Osteocyte (in vitro differentiated cells): ENCODE measurements around the gene MYO10. TPM values are rescaled to one million over a fixed set of nuclear protein-coding genes. Genes with fewer than 3 reads are reported as not detected.

ENCODE experiments used
- DNase-seq: peaks from one replicate; pipeline ENCODE4 v3.0.0; 2021; ENCODE audit warnings: mixed read lengths; ENCODE audit not compliant: unreplicated experiment; ENCODE audit errors: extremely low spot score
- H3K27ac Mint-ChIP-seq: one replicate; pipeline ENCODE4 v1.8.0; 2021; ENCODE audit warnings: mild to moderate bottlenecking, mixed read lengths; ENCODE audit not compliant: unreplicated experiment
- H3K27me3 Mint-ChIP-seq: one replicate; pipeline ENCODE4 v1.8.0; 2021; ENCODE audit warnings: mixed read lengths; ENCODE audit not compliant: unreplicated experiment
- H3K36me3 Mint-ChIP-seq: one replicate; pipeline ENCODE4 v1.8.0; 2021; ENCODE audit warnings: mixed read lengths; ENCODE audit not compliant: unreplicated experiment
- H3K4me1 Mint-ChIP-seq: one replicate; pipeline ENCODE4 v1.8.0; 2021; ENCODE audit warnings: mixed read lengths; ENCODE audit not compliant: unreplicated experiment
- H3K4me3 Mint-ChIP-seq: one replicate; pipeline ENCODE4 v1.8.0; 2021; ENCODE audit warnings: mild to moderate bottlenecking, moderate library complexity, mixed read lengths; ENCODE audit not compliant: unreplicated experiment
- H3K9me3 Mint-ChIP-seq: one replicate; pipeline ENCODE4 v1.8.0; 2021; ENCODE audit warnings: mixed read lengths; ENCODE audit not compliant: unreplicated experiment
- CTCF ChIP-seq: fragments of 200-600 bp; sonication (generic); IDR thresholded peaks from 2 replicates; pipeline ENCODE4 v1.5.0; 2021; ENCODE audit warnings: antibody characterized with exemption, mild to moderate bottlenecking, moderate library complexity
- total RNA-seq: library from RNA; stranded (reverse); gene quantifications from 2 replicates; pipeline ENCODE4 v1.2.1, GENCODE V29; 2021

The MYO10 gene
- total RNA-seq, 1 donor from 2014 or later: 87.8 TPM

- H3K9me3 Mint-ChIP-seq: no peaks in the 10 kb centered on the region
- peak overlapping the region; percentile 96 for H3K27ac Mint-ChIP-seq
- peaks cover 88% of the 10 kb centered on the region for H3K4me1 Mint-ChIP-seq
- TF ChIP-seq CTCF: no peak
- no peak for DNase-seq
- H3K36me3 Mint-ChIP-seq: peaks cover 2% of the 10 kb centered on the region
- peak overlapping the region; percentile 35 for H3K4me3 Mint-ChIP-seq
- H3K27me3 Mint-ChIP-seq: no peaks in the 10 kb centered on the region
Measured at GRCh38 chr5:16888694-16889124, 47.4 kb downstream of the MYO10 start.

DNA sequence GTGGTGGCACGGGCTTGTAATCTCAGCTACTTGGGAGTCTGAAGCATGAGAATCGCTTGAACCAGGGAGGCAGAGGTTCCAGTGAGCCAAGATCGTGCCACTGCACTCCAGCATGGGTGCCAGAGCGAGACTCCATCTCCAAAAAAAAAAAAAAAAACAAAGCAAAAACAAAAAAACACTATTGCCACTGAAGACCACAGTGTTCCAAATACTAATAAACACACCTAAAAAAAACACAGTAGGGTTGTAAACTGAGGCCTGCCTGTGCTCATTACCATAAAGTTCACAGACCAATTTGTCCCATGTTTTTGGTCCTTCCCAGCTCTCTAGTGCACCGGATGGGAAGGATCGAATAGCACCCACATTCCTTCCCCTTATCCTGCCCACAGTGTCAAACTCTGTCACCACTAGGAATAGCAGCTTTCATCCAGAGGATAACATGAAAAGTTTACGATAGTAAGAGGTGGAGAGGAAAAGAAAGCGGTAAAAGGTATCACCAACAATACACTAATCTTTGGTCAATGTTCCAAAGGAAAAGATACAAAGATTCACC, 49.2 kb downstream of the MYO10 start:
- Mint-ChIP-seq H3K27me3 (no peaks in the 10 kb centered on the region), H3K27ac (peak overlapping the region; percentile 95), H3K36me3 (peaks cover 2% of the 10 kb centered on the region), H3K4me1 (peaks cover 90% of the 10 kb centered on the region), H3K9me3 (no peaks in the 10 kb centered on the region), H3K4me3 (no peak overlapping the region)
- no peak for DNase-seq
- no peak for TF ChIP-seq CTCF

- no peaks in the 10 kb centered on the region for H3K9me3 Mint-ChIP-seq
- H3K4me1 Mint-ChIP-seq: peaks cover 87% of the 10 kb centered on the region
- H3K27ac Mint-ChIP-seq: peak overlapping the region; percentile 95
- H3K4me3 Mint-ChIP-seq: peak overlapping the region; percentile 41
- no peak for DNase-seq
- TF ChIP-seq CTCF: no peak
- no peaks in the 10 kb centered on the region for H3K27me3 Mint-ChIP-seq
- peaks cover under 1% of the 10 kb centered on the region for H3K36me3 Mint-ChIP-seq
Measured at GRCh38 chr5:16886366-16886736, 49.7 kb downstream of the MYO10 start.

DNA sequence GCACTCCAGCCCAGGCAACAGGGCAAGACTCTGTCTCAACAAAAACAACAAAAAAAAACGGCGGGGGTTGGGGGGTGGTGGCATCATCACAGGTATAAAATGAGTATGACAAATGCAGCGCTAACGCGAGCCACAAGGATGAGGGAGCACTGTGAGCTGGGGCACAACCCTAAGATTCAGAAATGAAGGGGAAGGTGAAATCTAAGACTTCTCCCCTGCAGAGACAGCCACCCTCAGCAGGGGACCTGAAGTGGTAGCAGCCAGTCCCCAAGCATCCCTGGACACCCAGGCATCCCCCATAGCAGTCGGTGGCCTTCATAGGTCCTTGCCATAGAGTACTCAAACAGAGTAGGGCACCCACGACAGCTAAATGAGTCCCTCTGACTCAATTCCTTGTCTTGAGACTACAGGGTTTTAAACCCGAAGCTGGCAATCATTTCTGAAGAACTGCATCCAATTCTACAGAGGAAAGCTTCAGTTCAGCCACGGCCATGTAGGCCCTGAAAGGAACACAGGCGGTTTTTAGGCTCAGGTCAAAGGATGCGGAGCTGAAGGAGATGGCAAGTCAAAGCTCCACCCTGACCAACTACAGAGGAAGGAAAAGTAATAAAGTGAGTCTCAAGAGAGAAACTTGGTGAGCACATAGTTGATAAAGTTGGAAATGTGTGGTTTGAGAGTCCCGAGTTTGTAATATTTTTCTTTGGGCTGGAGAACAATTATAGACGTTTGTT, 50.3 kb downstream of the MYO10 start:
- H3K4me3 Mint-ChIP-seq: peak overlapping the region; percentile 41
- peaks cover 87% of the 10 kb centered on the region for H3K4me1 Mint-ChIP-seq
- no peaks in the 10 kb centered on the region for H3K9me3 Mint-ChIP-seq
- peak overlapping the region; percentile 95 for H3K27ac Mint-ChIP-seq
- H3K27me3 Mint-ChIP-seq: no peaks in the 10 kb centered on the region
- no peak for TF ChIP-seq CTCF
- DNase-seq: no peak
- H3K36me3 Mint-ChIP-seq: no peaks in the 10 kb centered on the region

DNA sequence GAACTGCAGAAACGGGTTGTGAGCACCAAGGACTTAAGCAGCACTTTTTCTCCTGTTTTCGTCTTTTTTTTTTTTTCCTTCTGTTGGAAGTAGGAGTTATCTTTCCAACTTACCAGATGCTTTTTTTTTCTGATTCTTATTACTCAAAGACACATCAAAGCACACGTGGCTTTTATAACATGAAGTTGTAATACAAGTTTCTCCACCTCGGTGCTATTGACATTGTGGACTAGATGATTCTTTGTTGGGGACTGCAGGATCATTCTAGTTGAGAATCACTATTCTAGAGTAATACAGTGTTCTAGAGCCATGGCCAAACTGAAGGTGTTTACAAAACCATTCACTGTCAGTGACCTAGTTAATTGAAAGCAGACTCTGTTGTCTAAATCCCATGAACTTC, 51.5 kb downstream of the MYO10 start:
- no peak overlapping the region for H3K4me3 Mint-ChIP-seq
- DNase-seq: no peak
- no peaks in the 10 kb centered on the region for H3K9me3 Mint-ChIP-seq
- peak overlapping the region; percentile 95 for H3K27ac Mint-ChIP-seq
- TF ChIP-seq CTCF: no peak
- no peaks in the 10 kb centered on the region for H3K36me3 Mint-ChIP-seq
- no peaks in the 10 kb centered on the region for H3K27me3 Mint-ChIP-seq
- peaks cover 87% of the 10 kb centered on the region for H3K4me1 Mint-ChIP-seq
